Limb (tissue), 2 donors: ENCODE data around the gene SCGB1C2.
"Not testable (repeated sequence)": the region's sequence is repeated elsewhere in the genome, so short reads cannot be mapped to it uniquely, and the experiment has no call there.

Experiments used
- DNase-seq, 2 donors: peaks; one replicate each; pipeline ENCODE4 v3.0.0-alpha.2; 2016; ENCODE audit errors: extremely low spot score in 2 of 2

Gene SCGB1C2

DNA sequence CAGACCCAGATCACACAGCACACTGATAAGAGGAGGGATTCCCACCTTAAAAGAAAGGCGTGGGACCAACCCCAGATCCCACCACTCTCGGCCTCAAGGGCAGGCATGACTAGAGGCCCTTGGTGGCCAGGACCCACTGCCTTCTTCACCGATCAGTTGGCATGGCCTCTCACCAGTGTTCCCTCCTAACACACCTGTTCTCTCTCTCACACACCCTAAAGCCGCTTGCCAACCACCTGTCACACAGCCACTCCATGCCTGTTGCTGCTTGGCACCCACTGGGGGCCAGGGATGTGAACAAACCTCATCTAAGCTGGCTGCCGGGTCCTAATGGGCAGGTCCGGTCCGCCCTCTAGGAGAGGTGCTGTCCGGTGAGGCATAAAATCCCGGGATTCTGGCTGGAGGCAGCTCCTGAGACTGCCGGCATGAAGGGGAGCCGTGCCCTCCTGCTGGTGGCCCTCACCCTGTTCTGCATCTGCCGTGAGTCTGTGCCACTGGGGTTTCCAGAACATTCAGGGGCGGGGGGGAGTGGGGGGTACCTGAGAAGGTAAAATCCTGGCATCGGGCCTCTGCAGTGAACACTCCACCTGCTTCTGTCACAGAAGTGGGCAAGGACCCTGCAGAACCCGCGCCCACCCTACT is at the start of gene SCGB1C2:
SCGB1C2 (plus strand) TSS at position 404 of the 642 bp plus-strand sequence; CDS start at position 426, 22 bp downstream.
- DNase-seq, result not testable (repeated sequence)

DNA sequence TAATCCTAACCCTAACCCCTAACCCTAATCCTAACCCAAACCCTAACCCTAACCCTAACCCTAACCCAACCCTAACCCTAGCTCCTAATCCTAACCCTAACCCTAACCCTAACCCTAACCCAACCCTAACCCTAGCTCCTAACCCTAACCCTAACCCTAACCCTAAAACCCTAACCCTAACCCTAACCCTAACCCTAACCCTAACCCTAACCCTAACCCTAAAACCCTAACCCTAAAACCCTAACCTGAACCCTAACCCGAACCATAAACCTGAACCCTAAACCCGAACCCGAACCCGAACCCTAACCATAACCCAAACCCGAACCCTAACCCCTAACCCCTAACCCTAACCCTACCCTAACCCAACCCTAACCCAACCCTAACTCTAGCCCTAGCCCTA is 24.3 kb upstream of the SCGB1C2 start:
- not testable (repeated sequence) for DNase-seq

DNA sequence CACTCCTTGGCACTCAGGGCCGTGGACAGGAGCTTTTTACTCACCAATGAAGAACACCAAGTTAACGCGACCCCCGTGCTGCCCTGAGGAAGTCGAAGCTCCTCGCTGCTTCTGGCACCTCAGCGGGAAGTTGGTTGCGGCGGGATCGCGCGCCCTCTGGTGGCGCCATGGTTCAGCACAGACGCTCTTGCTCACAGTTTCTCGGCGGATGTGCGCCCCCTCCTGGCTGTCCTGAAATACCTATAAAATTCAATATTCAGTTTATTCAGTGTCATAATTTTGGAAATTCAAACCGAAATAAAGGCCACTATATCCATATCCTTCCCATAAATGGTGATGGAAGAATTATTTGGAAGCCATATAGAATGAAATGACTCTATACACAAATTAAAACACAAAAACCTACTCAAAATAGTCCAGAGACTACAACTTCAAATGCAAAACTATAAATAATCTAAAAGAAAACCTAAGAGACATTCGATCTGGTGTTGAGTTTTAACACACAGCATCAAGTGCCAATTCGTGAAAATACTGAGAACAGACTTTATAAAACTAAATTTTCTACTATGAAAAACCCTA is 18.9 kb upstream of the SCGB1C2 start:
- not testable (repeated sequence) for DNase-seq

DNA sequence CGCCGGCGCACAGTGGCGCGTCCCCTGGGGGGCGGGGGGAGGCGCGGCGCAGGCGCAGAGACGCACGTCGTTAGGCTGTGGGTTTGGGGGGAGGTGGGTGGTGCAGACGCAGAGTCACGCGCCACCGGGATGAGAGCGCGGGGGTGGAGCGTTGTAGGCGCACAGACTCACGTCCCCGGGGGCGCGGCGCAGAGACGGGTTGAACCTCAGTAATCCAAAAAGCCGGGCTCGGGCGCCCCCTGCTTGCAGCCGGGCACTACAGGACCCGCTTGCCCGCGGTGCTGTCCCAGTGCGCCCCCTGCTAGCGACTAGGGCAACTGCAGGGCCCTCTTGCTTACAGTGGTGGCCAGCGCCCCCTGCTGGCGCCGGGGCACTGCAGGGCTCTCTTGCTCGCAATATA is 3.4 kb upstream of the SCGB1C2 start:
- not testable (repeated sequence) for DNase-seq

DNA sequence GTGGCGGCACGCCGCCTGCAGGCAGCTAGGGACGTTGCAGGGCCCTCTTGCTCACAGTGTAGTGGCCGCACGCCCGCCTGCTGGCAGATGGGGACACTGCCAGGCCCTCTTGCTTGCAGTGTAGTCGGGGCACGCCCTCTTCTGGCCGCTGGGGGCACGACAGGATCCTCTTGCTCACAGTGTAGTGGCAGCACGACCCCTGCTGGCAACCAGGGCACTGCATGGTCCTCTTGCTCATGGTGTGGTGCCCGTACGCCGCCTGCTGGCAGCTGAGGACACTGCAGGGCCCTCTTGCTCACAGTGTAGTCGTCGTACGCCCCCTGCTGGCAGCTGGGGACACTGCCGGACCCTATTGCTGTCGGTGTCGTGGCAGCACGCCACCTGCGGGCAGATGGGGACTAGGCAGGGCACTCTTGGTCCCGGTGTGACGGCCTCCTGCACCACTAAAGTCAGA is 3.0 kb upstream of the SCGB1C2 start:
- not testable (repeated sequence) for DNase-seq

DNA sequence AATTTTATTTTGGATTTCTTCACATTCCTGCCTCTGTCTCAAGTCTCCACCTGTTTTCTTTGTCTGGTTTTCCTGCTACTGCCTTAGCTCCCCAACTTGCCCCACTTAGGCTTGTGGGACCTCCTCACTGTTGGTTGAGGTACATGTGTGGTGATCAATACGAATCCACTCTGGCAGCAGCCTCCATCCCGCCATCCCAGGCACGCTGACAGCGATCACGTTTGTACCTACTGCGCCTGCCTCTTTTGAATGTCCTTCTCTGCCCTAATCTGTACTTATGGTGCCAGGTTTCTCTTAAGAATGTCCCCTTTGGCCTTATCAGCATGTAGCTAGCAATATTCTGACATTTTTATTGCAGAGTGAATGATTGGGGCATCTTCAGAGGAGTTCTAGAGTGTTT is 2.3 kb upstream of the SCGB1C2 start:
- DNase-seq, result not testable (repeated sequence)

DNA sequence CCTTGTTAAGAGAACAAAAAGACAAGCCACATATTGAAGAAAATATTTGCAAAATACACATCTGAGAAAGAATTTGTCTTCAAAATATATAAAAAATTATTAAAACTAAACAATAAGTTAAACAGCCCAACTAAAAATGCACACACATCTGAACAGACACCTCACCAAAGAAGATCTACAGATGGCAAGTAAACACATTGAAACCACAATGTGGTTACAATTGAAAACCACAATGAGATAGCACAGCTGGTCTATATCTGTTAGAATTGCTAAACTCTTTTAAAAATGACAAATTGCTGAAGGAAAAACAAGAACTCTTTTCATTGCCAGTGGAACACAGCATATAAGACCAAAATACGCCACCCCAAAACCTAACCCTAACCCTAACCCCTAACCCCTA is 1.5 kb upstream of the SCGB1C2 start:
- DNase-seq, result not testable (repeated sequence)

DNA sequence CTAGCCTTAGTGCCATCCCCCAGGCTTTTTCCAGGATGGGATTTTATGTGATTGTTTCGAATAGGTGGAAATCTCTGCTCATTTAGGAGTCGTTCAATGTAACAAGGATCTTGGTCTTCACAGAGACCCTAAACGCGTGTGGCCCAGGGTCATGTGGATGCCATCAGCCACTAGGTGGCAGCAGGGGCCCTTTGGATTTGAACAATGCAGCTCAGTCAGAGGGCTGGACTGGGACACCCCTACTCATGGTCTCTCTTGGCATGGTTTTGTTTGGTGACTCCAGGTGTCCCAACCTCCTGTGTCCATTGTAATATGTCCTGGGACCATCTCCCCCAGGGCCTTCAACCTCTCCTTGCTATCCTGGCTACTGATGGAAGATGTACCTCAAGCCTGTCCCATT is 838 bp upstream of the SCGB1C2 start:
- not testable (repeated sequence) for DNase-seq

DNA sequence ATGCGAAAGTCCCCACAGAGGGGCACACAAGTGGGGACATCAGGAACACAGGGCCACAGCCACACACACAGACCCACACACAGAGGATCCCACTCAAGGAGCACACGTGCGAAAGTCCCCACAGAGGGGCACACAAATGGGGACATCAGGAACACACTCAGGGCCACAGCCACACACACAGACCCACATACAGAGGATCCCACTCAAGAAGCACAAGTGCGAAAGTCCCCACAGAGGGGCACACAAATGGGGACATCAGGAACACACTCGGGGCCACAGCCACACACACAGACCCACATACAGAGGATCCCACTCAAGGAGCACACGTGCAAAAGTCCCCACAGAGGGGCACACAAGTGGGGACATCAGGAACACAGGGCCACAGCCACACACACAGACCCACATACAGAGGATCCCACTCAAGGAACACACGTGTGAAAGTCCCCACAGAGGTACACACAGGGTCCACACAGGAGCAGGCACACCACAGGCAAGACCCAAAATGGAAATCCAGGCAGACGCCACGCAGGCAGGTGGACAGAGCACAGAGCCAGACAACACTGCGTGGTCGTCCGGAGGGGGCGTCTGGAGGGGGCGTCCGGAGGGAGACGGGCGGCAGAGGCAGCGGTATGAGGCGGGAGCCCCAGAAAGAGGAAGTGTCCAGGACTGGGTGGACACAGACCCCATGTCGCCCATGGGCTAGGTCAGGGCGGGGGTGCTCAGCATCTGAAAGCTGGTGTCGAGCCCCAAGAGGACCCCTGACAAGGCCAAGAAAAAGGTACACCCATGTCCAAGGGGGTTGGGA is 2.2 kb downstream of the SCGB1C2 start:
- not testable (repeated sequence) for DNase-seq

DNA sequence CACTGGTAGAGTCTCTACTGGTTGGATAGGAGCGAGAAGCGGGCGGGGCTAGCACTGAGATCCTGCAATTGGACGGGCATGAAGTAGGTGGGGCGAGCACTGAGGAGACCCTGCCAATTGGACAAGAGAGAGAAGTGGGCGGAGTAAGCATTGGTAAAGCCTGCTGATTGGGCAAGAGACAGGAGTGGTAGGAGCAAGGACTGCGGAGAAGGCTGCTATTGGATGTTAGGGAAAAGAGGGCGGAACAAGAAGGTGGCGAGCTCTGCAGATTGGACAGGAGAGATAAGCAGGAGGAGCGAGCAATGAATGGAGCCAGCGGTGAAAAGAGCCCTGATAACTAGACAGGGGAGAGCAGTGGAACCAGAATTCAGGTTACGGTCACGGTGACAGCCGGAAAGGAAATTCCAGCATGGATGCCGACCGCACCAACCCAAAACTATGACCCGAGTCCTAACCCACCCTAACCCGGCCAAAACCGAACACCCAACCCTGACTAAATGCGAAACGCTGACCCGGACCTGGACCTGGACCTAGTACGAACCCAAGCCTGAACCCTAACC is 4.8 kb downstream of the SCGB1C2 start:
- no peak for DNase-seq

DNA sequence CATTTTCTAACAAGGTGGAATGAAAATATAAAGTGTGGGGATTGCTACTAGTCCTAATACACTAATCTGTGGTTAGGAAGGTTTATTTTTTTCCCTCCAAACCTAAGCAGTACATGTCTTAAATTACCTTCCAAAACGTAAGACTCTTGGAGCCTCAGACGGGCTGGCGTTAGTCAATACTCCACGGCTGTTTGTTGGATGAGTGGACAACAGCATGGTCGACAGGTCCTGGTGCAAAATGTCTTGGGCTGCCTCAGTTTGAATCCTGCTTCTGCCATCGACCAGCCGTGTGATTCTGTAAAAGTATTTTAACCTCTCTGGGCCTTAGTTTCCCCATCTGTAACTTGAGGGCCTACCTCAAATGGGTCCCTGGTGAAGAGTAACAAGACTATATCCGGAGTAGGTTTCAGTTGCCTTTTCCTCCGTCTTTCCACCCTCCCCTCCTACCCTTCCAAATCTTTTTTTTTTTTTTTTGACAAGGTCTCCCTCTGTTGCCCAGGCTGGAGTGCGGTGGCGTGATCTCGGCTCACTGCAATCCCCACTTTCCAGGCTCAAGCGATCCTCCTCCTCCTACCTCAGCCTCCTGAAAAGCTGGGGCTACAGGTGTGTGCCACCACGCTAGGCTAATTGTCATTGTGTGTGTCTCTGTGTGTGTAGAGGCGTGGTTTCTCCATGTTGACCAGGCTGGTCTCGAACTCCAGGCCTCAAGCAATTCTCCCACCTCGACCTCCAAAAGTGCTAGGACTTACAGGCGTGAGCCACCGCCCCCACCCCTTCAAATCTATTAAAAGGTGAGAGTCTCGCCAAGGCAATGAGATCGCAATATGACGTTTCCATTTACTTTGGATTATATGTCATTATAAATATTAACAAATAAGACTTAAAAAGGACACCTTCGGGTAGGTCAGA is 5.8 kb downstream of the SCGB1C2 start:
- DNase-seq, result no peak

DNA sequence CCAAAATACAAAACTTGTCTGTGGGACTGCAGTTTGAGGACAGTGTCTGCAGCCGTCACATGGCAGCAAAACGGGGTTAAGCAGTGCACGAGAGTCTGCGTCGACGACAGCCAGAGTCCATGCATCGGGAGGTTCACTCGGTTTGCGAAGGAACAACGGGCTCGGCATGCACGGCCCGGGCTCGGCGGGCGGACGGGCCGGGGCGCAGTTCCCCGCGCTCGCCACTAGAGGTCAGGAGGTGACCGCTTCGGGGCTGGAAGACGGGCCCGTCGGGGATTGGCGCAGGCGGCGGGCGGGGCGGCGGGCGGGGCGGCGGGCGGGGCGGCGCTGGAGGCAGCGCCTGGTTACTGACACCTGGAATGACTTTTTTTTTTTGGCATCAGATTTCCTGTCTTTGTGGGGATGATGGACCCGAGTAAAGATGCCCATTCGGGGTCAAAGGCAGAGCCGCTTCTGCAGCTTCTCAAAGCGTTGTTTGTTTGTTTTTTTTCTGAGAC is 6.5 kb downstream of the SCGB1C2 start:
- peak; percentile 62 to 93 for DNase-seq

DNA sequence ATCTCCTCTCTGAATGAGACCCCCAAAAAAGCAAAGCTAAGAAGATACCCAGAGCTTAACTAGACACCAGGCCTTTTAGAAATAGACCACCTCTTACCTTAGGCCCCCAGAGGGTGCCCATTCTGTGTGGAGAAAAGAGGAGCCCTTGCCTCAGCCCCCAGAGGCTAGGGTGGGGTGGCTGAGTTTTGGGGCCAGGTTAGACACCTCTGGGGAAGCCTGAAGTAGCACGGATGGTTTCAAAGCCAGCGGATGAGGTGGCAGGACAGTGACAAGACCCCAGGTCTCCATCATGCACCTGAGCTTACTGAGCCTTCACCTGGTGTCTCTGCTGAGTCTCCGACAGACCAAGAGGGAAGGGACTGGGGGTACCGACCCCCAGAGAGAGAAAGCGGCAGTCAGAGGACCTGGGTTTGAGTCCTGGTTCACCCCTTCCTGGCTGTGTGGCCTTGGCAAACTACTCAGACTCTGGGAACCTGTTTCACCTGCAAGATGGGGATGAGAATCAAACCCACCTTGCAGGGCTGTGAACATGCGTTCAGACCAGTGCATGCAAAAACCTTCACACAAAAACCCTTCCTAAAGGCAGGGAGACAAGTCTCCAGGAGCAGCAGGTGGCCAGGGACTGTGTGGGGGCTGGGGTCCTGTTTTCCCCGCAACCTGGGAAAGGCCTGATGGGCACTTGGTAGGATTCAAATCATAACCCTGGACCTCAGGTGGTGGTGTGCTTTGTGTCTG is 7.7 kb downstream of the SCGB1C2 start:
- no peak for DNase-seq

DNA sequence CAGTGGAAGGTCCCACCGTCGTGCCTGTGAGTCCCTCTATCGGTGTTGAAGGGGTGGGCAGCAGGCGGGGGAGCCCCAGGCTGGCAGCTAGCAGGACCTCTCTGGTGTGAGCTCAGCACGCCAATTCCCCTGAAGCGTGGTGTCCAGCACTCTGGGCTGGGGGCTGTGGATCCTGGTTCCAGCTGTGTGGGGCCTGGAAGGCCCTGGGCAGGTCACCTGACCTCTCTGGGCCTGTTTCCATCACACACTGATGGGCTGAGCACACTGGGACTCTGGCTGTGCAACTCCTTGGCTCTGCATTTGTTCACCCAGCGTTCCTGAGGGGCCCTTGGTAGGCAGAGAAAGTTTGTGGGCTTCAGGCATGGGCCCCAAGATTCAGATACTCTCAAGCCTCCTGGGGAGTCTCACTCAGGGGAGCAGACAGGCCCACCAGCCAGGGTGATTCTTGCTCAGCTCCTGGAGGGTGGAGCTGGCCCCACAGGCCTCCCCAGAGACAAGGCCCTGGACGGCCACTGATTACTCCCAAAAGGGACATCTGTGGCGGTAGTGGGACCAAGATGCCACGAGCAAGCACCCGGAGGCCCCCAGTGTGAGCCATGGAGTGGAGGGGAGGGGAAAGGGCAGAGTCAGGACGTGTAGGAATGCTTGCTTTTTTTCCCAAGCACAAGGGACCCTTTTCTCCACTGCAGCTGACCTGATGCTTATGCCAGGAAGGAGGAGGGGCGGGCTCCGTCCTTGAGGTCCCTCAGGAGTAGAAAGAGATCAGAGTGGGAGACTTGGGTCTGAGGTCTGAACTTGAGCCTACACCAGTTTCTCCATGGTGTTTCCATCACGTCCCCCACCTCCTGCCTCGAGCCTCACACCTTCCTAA is 8.5 kb downstream of the SCGB1C2 start:
- DNase-seq, result no peak

DNA sequence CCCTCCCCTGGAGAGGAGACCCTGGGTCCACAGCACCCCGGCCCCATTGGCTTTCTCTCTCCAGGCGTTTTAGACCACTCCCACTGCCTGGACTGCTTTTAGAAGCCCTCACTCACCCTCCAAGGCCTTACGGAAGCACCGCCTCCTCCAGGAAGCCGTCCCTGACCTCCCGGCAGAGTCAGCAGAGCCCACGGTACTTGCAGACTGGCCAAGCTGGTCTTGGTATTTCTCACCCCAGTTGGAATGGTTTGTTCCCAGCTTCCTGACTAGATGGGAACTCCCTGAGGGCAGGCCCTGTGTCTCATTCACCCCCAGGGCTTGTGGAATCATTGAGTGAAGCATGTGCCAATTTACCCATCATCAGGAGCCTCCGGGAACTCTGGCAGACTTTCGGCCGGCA is 9.2 kb downstream of the SCGB1C2 start:
- DNase-seq, result no peak

DNA sequence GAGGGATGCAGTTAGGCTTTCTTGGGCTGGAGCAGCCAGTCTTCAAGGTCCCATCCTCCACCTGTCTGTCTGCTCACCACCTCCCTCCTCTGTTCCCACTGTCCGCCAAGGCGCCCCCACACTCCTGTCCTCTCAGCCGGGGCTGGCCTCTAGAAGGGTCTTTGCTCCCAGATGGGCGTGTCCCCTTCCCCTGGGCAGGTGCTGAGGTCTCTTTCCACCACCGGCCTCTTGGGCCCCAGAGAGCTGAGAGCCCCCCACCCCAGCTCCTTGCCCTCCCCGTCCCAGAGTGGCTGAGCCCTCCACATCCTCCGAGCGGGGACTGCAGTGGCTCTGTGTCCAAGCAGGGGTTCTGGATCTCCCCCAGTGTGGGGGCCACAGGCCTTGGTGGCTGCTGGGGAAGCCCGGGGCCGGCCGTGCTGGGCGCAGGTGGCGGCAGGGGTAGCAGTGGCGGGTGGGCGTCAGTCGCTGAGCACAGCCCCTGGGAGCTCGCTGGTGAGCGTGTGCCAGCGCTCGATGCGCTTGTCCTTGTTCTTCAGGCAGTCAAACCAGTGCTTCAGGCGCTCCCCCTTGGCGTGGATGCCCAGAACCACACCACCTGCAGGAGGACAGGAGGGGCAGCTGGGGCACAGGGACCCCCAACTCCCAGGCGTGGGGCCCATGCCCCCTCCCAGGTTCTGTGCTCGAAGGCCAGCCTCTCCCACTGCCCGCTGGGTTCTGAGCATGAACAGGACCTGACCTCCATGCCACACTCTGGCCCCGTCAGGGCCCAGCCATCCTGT is 9.8 kb downstream of the SCGB1C2 start:
- DNase-seq, result no peak

DNA sequence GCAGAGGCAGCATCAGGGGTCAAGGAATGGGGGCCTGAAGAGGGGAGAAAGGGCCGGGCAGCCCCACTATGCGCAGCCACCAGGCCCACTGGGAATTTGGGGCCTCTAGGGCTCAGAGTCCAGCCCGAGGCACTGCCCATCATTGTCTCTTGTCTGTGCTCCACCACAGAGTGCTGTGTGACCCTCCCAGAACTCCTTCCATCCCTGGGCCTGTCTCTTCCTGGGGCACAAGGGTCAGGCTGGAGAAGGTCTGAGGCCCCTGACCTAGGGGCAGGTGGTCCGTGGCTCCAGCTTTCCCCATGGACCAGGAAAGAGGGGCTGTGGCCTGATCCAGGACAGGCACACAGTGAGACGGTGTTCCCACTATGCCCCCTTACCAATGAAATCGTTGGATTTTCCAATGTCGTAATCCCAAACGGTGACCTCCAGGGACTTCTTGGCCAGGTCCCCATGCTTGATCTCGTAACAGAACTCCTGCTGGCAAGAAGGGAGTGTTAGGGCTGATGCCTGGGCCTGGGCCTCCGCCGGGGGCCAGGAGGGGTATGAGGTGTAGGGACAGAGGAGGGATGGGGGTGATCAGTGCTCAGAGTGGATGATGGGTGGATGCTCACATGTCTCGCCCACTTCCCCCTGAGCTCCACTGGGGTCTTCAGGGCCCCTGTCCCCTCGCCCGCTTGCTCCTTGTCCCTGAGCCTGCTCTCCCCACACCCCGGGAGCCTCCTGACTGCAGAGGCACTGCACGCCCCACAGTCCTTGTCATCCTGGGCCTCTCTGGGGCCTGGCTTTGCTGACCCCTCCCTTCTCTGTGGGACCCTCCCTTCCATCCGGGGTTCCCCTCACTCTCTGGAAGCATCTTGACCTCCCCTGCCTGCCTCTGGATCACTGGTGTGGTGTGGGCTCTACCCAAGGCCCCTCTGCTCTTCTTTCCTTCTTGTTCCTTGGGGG is 10.7 kb downstream of the SCGB1C2 start:
- no peak for DNase-seq
